Measurements from ENCODE around the gene CIROP. TPM values are rescaled to one million over a fixed set of nuclear protein-coding genes. Genes with fewer than 3 reads are reported as not detected.

The CIROP gene
- total RNA-seq, 4 donors from 2014 or later, result not detected

- Histone ChIP-seq H3K27ac (peak overlapping the region; percentile 93 to 100 (median 97)), H3K4me3 (peak overlapping the region; percentile 76 to 100 (median 95)), H3K9me3 (no peaks in the 10 kb centered on the region), H3K27me3 (no peaks in the 10 kb centered on the region), H3K4me1 (peaks cover 6 to 27% (median 10%) of the 10 kb centered on the region in 4 donors), H3K36me3 (peaks cover 0 to 59% (median 3%) of the 10 kb centered on the region in 3 donors)
- no peak for DNase-seq
- TF ChIP-seq POLR2A (IDR thresholded peaks at IDR 0.05) (no peak), CTCF (IDR thresholded peaks at IDR 0.05) (no peak)
Observed at GRCh38 chr14:23093991-23094665, 10.7 kb downstream of the CIROP start.

GRCh38 chr14:23093526-23093925 is 11.3 kb downstream of the CIROP start:
- Histone ChIP-seq H3K27ac (no peak overlapping the region), H3K9me3 (no peaks in the 10 kb centered on the region), H3K4me3 (peak overlapping the region in 2 of 4 donors; percentile 91 to 100), H3K4me1 (peaks cover 6 to 27% (median 10%) of the 10 kb centered on the region in 4 donors), H3K36me3 (peaks cover 0 to 59% (median 3%) of the 10 kb centered on the region in 3 donors), H3K27me3 (no peaks in the 10 kb centered on the region)
- TF ChIP-seq CTCF (IDR thresholded peaks at IDR 0.05), result no peak
- no peak for TF ChIP-seq POLR2A (IDR thresholded peaks at IDR 0.05)
- DNase-seq, result no peak

- Histone ChIP-seq H3K36me3 (peaks cover 0 to 59% (median 3%) of the 10 kb centered on the region in 3 donors), H3K27ac (no peak overlapping the region), H3K27me3 (no peaks in the 10 kb centered on the region), H3K9me3 (no peaks in the 10 kb centered on the region), H3K4me3 (no peak overlapping the region), H3K4me1 (peaks cover 6 to 27% (median 10%) of the 10 kb centered on the region in 4 donors)
- TF ChIP-seq POLR2A (IDR thresholded peaks at IDR 0.05), result no peak
- no peak for TF ChIP-seq CTCF (IDR thresholded peaks at IDR 0.05)
- no peak for DNase-seq
Observed at GRCh38 chr14:23093104-23093503, 11.7 kb downstream of the CIROP start.

- Histone ChIP-seq H3K27ac (no peak overlapping the region), H3K27me3 (no peaks in the 10 kb centered on the region), H3K9me3 (no peaks in the 10 kb centered on the region), H3K36me3 (peaks cover 0 to 68% (median 3%) of the 10 kb centered on the region in 3 donors), H3K4me1 (peaks cover 6 to 19% (median 7%) of the 10 kb centered on the region in 4 donors), H3K4me3 (no peak overlapping the region)
- no peak for DNase-seq
- TF ChIP-seq POLR2A (IDR thresholded peaks at IDR 0.05), result no peak
Observed at GRCh38 chr14:23091294-23092225, 13.2 kb downstream of the CIROP start.

GRCh38 chr14:23090254-23090636 is 14.5 kb downstream of the CIROP start:
- Histone ChIP-seq H3K27ac (peak overlapping the region in 1 of 4 donors; percentile 3), H3K27me3 (no peaks in the 10 kb centered on the region), H3K9me3 (no peaks in the 10 kb centered on the region), H3K4me1 (peaks cover 4 to 19% (median 6%) of the 10 kb centered on the region in 4 donors), H3K36me3 (peaks cover 0 to 81% (median 6%) of the 10 kb centered on the region in 3 donors), H3K4me3 (no peak overlapping the region)
- no peak for TF ChIP-seq CTCF (IDR thresholded peaks at IDR 0.05)
- no peak for TF ChIP-seq POLR2A (IDR thresholded peaks at IDR 0.05)
- no peak for DNase-seq

Measured in Peyer's patch (tissue), 4 donors.